GM10266 (cell line): ENCODE data around the gene XPO6.

ENCODE experiments used
- DNase-seq: peaks from one replicate; pipeline ENCODE4 v3.0.0; 2012; ENCODE audit errors: extremely low spot score
- TF ChIP-seq, protein P1 (sequence below): IDR thresholded peaks from 2 replicates; pipeline ENCODE4 v1.5.1; 2012; ENCODE audit warnings: mild to moderate bottlenecking, low read depth; ENCODE audit not compliant: control insufficient read depth, insufficient read depth; ENCODE audit errors: missing control alignments

Gene XPO6

DNA sequence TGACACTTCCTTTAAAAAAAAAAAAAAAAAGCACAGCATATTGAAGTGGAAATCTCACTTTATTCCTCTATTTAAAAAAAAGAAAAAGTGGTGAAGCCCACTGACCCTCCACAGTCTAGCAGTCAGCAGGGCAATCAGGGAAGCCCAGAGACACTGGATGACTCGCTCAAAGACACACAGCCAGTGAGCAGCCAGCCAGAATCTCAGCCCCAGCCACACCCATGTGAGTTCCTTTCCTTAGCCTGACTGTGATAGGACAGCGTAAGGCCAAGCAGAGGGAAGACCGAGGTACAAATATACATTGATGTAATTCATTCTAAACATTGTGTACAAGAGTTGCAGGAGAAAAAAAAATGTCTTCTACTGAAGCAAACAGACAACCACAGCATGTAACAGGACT lies 22.5 kb downstream of the XPO6 start:
- TF ChIP-seq, protein P1, sequence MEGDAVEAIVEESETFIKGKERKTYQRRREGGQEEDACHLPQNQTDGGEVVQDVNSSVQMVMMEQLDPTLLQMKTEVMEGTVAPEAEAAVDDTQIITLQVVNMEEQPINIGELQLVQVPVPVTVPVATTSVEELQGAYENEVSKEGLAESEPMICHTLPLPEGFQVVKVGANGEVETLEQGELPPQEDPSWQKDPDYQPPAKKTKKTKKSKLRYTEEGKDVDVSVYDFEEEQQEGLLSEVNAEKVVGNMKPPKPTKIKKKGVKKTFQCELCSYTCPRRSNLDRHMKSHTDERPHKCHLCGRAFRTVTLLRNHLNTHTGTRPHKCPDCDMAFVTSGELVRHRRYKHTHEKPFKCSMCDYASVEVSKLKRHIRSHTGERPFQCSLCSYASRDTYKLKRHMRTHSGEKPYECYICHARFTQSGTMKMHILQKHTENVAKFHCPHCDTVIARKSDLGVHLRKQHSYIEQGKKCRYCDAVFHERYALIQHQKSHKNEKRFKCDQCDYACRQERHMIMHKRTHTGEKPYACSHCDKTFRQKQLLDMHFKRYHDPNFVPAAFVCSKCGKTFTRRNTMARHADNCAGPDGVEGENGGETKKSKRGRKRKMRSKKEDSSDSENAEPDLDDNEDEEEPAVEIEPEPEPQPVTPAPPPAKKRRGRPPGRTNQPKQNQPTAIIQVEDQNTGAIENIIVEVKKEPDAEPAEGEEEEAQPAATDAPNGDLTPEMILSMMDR, result no peak
- no peak for DNase-seq

DNA sequence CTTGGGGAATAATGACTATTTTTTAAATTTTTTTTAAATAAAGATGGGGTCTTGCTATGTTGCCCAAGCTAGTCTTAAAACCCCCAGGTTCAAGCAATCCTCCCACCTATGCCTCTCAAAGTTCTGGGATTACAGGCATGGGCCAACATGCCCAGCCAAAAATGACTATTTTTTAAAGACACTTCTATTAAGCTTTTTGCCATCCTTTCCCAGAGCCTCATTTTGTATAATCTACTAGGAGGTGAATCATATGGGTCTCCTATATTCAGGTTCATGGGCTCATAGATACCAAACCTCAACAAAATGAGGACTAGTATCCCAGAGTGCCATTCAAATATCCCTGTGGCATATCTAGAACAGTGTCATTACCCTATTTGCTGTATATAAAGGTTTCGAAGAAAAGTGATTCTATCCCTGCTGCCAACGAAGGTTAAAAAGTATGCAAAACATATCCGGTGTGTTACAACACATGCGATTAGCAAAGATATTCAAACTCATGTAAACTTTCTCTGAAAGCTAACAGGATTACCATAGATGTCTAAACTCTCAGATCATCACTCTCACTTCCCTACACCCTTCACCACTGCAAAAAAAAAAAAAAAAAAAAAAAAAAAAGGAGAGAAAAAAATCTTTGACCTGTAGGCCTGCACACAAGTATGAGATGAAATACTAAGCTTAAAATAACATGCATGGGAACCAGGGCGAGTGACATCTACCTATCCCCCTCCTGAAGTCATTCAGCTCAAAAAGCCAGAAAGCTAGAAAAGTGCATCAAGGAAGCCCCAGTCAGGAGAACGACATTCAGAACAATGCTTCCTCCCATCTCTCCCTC lies 23.5 kb downstream of the XPO6 start:
- peak; percentile 55 for DNase-seq
- TF ChIP-seq, protein P1, result no peak

DNA sequence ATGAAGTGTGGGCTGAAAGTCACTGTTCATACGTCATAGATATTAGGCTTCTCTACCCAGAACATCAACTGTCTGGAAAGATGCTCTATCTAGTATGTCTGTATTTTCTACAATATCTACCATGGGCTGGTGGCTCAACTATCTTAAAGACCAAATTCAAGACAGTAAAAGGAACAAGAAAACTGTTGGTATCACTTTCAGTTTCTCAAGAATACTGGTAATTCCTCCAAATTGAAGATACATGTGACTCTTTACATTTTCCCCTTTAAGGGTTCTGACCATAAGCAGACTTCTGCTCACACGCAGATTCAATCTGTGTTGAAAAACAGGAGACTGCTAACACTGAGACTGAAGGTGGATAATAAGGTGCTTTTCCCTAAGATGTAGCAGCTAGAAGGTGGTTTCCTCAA lies 24.2 kb downstream of the XPO6 start:
- TF ChIP-seq, protein P1, result no peak
- DNase-seq, result peak; percentile 35

DNA sequence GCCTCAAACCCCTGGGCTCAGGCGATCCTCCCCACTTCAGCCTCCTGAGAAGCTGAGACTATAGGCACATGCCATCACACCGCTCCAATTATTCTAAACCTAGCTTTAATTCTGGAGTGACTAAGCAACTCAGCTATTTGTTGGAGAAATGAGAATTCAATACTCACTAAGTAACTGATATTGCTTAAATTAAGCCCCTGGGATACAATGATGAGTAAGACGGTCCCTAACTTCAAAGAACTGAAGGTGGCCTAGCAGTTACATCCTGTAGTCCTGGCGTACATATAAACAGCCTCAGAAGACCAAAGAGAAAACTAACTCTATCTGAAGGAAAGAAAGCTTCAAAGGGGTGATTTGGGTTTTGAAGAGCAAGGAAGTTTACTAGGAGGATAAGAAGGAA lies 25.0 kb downstream of the XPO6 start:
- DNase-seq, result no peak
- TF ChIP-seq, protein P1, result no peak

DNA sequence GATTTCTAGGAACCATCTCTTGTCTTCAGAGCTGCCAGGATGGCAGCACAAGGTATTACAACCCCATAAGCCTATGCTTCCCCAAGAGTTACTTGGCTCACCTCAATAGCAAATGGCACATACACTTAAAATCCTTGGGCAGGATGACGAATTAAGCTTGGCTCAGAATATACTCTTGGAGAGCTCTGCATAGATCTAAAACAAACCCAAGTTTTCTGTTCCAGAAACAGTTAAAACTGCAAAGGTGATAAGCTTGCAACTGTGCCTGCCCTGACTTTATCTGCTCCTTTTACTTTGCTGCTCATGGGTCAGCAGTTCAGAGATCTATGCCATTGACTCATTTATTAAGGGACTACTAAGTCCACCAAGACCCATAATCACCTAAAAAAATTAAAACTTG lies 26.1 kb downstream of the XPO6 start:
- no peak for DNase-seq
- TF ChIP-seq, protein P1, result no peak

DNA sequence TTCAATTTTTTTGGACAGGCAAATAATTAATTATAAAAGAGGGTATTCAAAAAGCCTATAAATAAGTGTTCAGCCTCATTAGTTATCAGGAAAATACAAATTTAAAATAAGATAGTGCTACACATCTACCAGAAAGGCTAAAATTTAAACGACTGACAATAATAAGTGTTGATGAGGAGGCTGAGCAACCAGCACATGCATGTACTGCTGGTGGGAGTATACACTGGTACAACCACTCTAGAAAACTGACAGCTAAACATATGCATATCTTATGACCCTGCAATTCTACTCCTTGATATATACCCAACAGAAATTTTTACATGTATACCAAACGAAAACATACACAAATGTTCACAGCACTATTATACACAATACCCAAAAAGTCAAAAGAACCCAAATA lies 27.1 kb downstream of the XPO6 start:
- TF ChIP-seq, protein P1, result no peak
- DNase-seq, result no peak

DNA sequence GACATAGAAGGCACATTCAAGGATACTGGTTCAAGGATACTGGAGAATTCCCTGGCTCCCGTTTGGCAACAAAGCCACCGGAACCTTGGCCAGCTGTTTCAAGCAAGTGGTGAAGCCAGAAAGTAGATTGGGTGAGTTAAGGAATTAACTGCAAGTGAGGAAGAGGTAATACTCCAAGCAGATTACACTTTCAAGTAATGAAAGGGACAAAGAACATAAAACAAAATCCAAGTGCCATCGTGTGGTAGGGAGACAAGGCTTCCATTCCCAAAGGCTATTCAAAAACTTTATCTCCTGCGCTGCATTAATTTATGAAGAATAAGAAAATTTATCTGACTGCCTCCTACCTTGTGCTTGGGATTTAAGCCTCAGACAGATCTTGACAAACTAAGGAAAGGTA lies 27.8 kb downstream of the XPO6 start:
- no peak for DNase-seq
- TF ChIP-seq, protein P1, result no peak
